Parathyroid adenoma (tissue), 2 donors: ENCODE results near the gene CKAP2L.

Source experiments
- H2AFZ ChIP-seq: fragments of 300-600 bp; sonication (generic); one replicate; pipeline ENCODE4 v1.7.0; 2017; ENCODE audit warnings: antibody characterized with exemption, mild to moderate bottlenecking
- H3K27ac ChIP-seq: fragments of 300-600 bp; sonication (generic); one replicate; pipeline ENCODE4 v1.7.0; 2017
- H3K27me3 ChIP-seq: fragments of 300-600 bp; sonication (generic); one replicate; pipeline ENCODE4 v1.7.0; 2017; ENCODE audit warnings: low read length; ENCODE audit not compliant: control insufficient read depth, insufficient read depth
- H3K36me3 ChIP-seq: fragments of 300-600 bp; sonication (generic); one replicate; pipeline ENCODE4 v1.7.0; 2017; ENCODE audit warnings: low read length; ENCODE audit not compliant: control insufficient read depth, insufficient read depth
- H3K4me1 ChIP-seq: fragments of 300-600 bp; sonication (generic); one replicate; pipeline ENCODE4 v1.7.0; 2017; ENCODE audit warnings: control low read depth
- H3K4me2 ChIP-seq: fragments of 300-600 bp; sonication (generic); one replicate; pipeline ENCODE4 v1.7.0; 2017; ENCODE audit warnings: low read length
- H3K4me3 ChIP-seq: fragments of 300-600 bp; sonication (generic); one replicate; pipeline ENCODE4 v1.7.0; 2017; ENCODE audit warnings: low read depth, low read length
- H3K79me2 ChIP-seq: fragments of 300-600 bp; sonication (generic); one replicate; pipeline ENCODE4 v1.7.0; 2017; ENCODE audit warnings: control low read depth
- H3K9ac ChIP-seq: fragments of 300-600 bp; sonication (generic); one replicate; pipeline ENCODE4 v1.7.0; 2017; ENCODE audit warnings: mild to moderate bottlenecking
- H3K9me3 ChIP-seq: fragments of 300-600 bp; sonication (generic); one replicate; pipeline ENCODE4 v1.7.0; 2017; ENCODE audit warnings: low read length; ENCODE audit not compliant: control insufficient read depth
- CTCF ChIP-seq: fragments of 300-600 bp; sonication (generic); IDR thresholded peaks from one replicate; pipeline ENCODE4 v1.7.0; 2017; ENCODE audit warnings: antibody characterized with exemption, mild to moderate bottlenecking
- donor health status: primary hyperparathyroidism.

The CKAP2L gene

GRCh38 chr2:112782234-112782799, 17.9 kb upstream of the CKAP2L start:
- Histone ChIP-seq H3K27ac (no peak overlapping the region), H3K4me2 (no peak overlapping the region), H3K9me3 (no peaks in the 10 kb centered on the region), H3K36me3 (no peaks in the 10 kb centered on the region), H3K27me3 (no peaks in the 10 kb centered on the region), H3K79me2 (no peaks in the 10 kb centered on the region), H3K4me3 (no peak overlapping the region), H3K9ac (no peak overlapping the region), H2AFZ (no peak overlapping the region), H3K4me1 (no peaks in the 10 kb centered on the region)
- TF ChIP-seq CTCF, result no peak

- no peaks in the 10 kb centered on the region for H3K4me1 ChIP-seq
- H2AFZ ChIP-seq, result no peak overlapping the region
- H3K27ac ChIP-seq, result no peak overlapping the region
- no peak overlapping the region for H3K4me2 ChIP-seq
- TF ChIP-seq CTCF, result no peak
- no peaks in the 10 kb centered on the region for H3K79me2 ChIP-seq
- H3K9ac ChIP-seq, result no peak overlapping the region
- no peak overlapping the region for H3K4me3 ChIP-seq
- H3K36me3 ChIP-seq, result no peaks in the 10 kb centered on the region
- no peaks in the 10 kb centered on the region for H3K27me3 ChIP-seq
- no peaks in the 10 kb centered on the region for H3K9me3 ChIP-seq
Observed at GRCh38 chr2:112779598-112779997, 15.2 kb upstream of the CKAP2L start.

GRCh38 chr2:112777036-112777435, 12.6 kb upstream of the CKAP2L start:
- no peaks in the 10 kb centered on the region for H3K4me1 ChIP-seq
- TF ChIP-seq CTCF, result no peak
- no peaks in the 10 kb centered on the region for H3K27me3 ChIP-seq

GRCh38 chr2:112776113-112776512, 11.7 kb upstream of the CKAP2L start:
- Histone ChIP-seq H3K4me3 (no peak overlapping the region), H3K27me3 (no peaks in the 10 kb centered on the region), H3K79me2 (no peaks in the 10 kb centered on the region), H3K27ac (no peak overlapping the region), H3K36me3 (no peaks in the 10 kb centered on the region), H3K4me1 (no peaks in the 10 kb centered on the region), H3K4me2 (no peak overlapping the region), H2AFZ (no peak overlapping the region), H3K9ac (no peak overlapping the region), H3K9me3 (no peaks in the 10 kb centered on the region)
- TF ChIP-seq CTCF, result no peak

More at GRCh38 chr2:112777036-112777435, 12.6 kb upstream of the CKAP2L start:
- Histone ChIP-seq H3K4me3 (no peak overlapping the region), H3K27ac (no peak overlapping the region), H3K9ac (no peak overlapping the region), H3K9me3 (no peaks in the 10 kb centered on the region), H3K36me3 (no peaks in the 10 kb centered on the region), H3K79me2 (no peaks in the 10 kb centered on the region), H3K4me2 (no peak overlapping the region), H2AFZ (no peak overlapping the region)

- no peak overlapping the region for H2AFZ ChIP-seq
- H3K79me2 ChIP-seq, result no peaks in the 10 kb centered on the region
- no peaks in the 10 kb centered on the region for H3K36me3 ChIP-seq
- no peak for TF ChIP-seq CTCF
- H3K4me2 ChIP-seq, result no peak overlapping the region
- H3K9ac ChIP-seq, result no peak overlapping the region
- no peak overlapping the region for H3K4me3 ChIP-seq
- no peaks in the 10 kb centered on the region for H3K27me3 ChIP-seq
- H3K9me3 ChIP-seq, result no peaks in the 10 kb centered on the region
- H3K4me1 ChIP-seq, result no peaks in the 10 kb centered on the region
- H3K27ac ChIP-seq, result no peak overlapping the region
Observed at GRCh38 chr2:112774536-112775285, 10.3 kb upstream of the CKAP2L start.
